OCI-LY1 (cell line): ENCODE results near the gene CRHR1.

ENCODE experiments used
- H2AFZ ChIP-seq: fragments of 200-600 bp; sonication (generic), shearing (Covaris generic); 2 replicates; pipeline ENCODE4 v1.6.0; 2014; ENCODE audit warnings: antibody characterized with exemption, mild to moderate bottlenecking, low read length
- H3F3A ChIP-seq: fragments of 200-600 bp; sonication (generic), shearing (Covaris generic); 2 replicates; pipeline ENCODE4 v1.6.0; 2014; ENCODE audit warnings: mild to moderate bottlenecking, antibody characterized with exemption, low read length, moderate library complexity; ENCODE audit not compliant: insufficient read depth
- H3K27ac ChIP-seq: fragments of 200-600 bp; sonication (generic); 2 replicates; pipeline ENCODE4 v1.5.1; 2014; ENCODE audit warnings: low read length, mixed run types, mild to moderate bottlenecking, low read depth; ENCODE audit not compliant: poor library complexity, severe bottlenecking
- H3K27me3 ChIP-seq: fragments of 200-600 bp; sonication (generic); 2 replicates; pipeline ENCODE4 v1.6.0; 2014; ENCODE audit warnings: antibody characterized with exemption, mild to moderate bottlenecking, low read length, moderate library complexity; ENCODE audit not compliant: insufficient read depth
- H3K36me3 ChIP-seq: fragments of 200-600 bp; sonication (generic); 2 replicates; pipeline ENCODE4 v1.6.1; 2014; ENCODE audit warnings: mild to moderate bottlenecking, antibody characterized with exemption, low read length, moderate library complexity, mixed read lengths; ENCODE audit not compliant: insufficient read depth
- H3K4me1 ChIP-seq: fragments of 200-600 bp; sonication (generic); 2 replicates; pipeline ENCODE4 v1.5.1; 2014; ENCODE audit warnings: mild to moderate bottlenecking, low read length, moderate library complexity; ENCODE audit not compliant: insufficient read depth, severe bottlenecking
- H3K4me2 ChIP-seq: fragments of 200-600 bp; sonication (generic), shearing (Covaris generic); 2 replicates; pipeline ENCODE4 v1.6.1; 2014; ENCODE audit warnings: low read length
- H3K4me3 ChIP-seq: fragments of 200-600 bp; sonication (generic); 2 replicates; pipeline ENCODE4 v1.5.1; 2014; ENCODE audit warnings: low read length, low read depth, mild to moderate bottlenecking, mixed read lengths; ENCODE audit not compliant: poor library complexity, severe bottlenecking
- H3K79me2 ChIP-seq: fragments of 200-600 bp; shearing (Covaris generic); 2 replicates; pipeline ENCODE4 v1.6.1; 2016; ENCODE audit warnings: mixed run types, low read length, mixed read lengths; ENCODE audit not compliant: insufficient read depth
- H3K9ac ChIP-seq: fragments of 200-600 bp; sonication (generic), shearing (Covaris generic); 2 replicates; pipeline ENCODE4 v1.6.1; 2014; ENCODE audit warnings: mild to moderate bottlenecking, low read length, mixed read lengths
- H3K9me2 ChIP-seq: fragments of 200-600 bp; sonication (generic), shearing (Covaris generic); 2 replicates; pipeline ENCODE4 v1.6.1; 2014; ENCODE audit warnings: low read depth, mild to moderate bottlenecking, low read length, mixed read lengths
- H3K9me3 ChIP-seq: fragments of 200-600 bp; shearing (Covaris generic); 2 replicates; pipeline ENCODE4 v1.6.1; 2014; ENCODE audit warnings: low read length, mixed read lengths
- H4K20me1 ChIP-seq: fragments of 200-600 bp; sonication (generic), shearing (Covaris generic); 2 replicates; pipeline ENCODE4 v1.6.0; 2016; ENCODE audit warnings: mild to moderate bottlenecking, low read length; ENCODE audit not compliant: insufficient read depth
- CTCF ChIP-seq: fragments of 200-600 bp; sonication (generic), shearing (Covaris generic); IDR thresholded peaks from 2 replicates; pipeline ENCODE4 v1.5.1; 2017; ENCODE audit warnings: mild to moderate bottlenecking, antibody characterized with exemption, low read length, moderate library complexity, mixed read lengths
- EZH2 ChIP-seq: fragments of 200-600 bp; sonication (generic), shearing (Covaris generic); IDR thresholded peaks from 2 replicates; pipeline ENCODE4 v1.8.0; 2017; ENCODE audit warnings: borderline replicate concordance, mixed run types, mild to moderate bottlenecking, antibody characterized with exemption, low read length, moderate library complexity, mixed read lengths

CRHR1 gene

DNA sequence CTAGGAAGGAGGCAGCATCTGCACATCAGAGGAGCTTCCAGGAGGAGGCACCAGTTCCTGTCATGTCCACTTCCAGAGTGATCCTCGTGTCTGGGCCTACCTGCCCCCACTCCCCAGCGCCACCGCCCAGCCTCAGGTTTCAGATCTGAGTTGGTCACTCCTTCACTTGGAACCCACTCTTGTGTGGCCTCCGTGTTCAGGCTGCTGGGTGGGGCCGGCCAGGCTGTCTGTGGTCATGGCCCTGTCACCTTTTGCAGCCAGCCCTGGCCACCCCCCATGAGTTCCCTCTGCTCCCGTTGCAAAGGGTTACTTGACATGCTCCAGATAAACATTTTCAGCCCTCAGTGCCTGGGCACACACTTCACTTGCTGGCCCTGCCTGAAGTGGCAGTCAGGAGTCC lies 33.9 kb downstream of the CRHR1 start:
- Histone ChIP-seq H3K4me3 (no peak overlapping the region), H3F3A (no peaks in the 10 kb centered on the region), H2AFZ (no peak overlapping the region), H3K27me3 (no peaks in the 10 kb centered on the region; the same call in 1 of the 2 replicates), H3K79me2 (no peaks in the 10 kb centered on the region), H3K4me2 (no peak overlapping the region), H3K9me2 (no peaks in the 10 kb centered on the region), H3K36me3 (no peaks in the 10 kb centered on the region), H4K20me1 (no peaks in the 10 kb centered on the region), H3K9me3 (no peaks in the 10 kb centered on the region), H3K27ac (no peak overlapping the region), H3K4me1 (no peaks in the 10 kb centered on the region), H3K9ac (no peak overlapping the region)
- TF ChIP-seq EZH2 (no peak), CTCF (no peak)

- Histone ChIP-seq H2AFZ (no peak overlapping the region), H3K79me2 (no peaks in the 10 kb centered on the region), H3K36me3 (no peaks in the 10 kb centered on the region), H3F3A (no peaks in the 10 kb centered on the region), H3K27ac (no peak overlapping the region), H3K4me3 (no peak overlapping the region), H3K27me3 (no peaks in the 10 kb centered on the region; the same call in 1 of the 2 replicates), H3K9me3 (no peaks in the 10 kb centered on the region), H3K4me1 (no peaks in the 10 kb centered on the region), H3K9ac (no peak overlapping the region), H3K9me2 (no peaks in the 10 kb centered on the region), H4K20me1 (no peaks in the 10 kb centered on the region), H3K4me2 (no peak overlapping the region)
- TF ChIP-seq EZH2 (no peak), CTCF (no peak)
Measured at GRCh38 chr17:45818699-45819098, 34.6 kb downstream of the CRHR1 start.

- Histone ChIP-seq H3K9me3 (no peaks in the 10 kb centered on the region), H3K79me2 (no peaks in the 10 kb centered on the region), H3F3A (no peaks in the 10 kb centered on the region), H3K4me3 (no peak overlapping the region), H3K27ac (no peak overlapping the region), H3K4me2 (no peak overlapping the region), H3K9ac (no peak overlapping the region), H3K27me3 (no peaks in the 10 kb centered on the region; the same call in 1 of the 2 replicates), H3K9me2 (no peaks in the 10 kb centered on the region), H4K20me1 (no peaks in the 10 kb centered on the region), H2AFZ (no peak overlapping the region), H3K36me3 (no peaks in the 10 kb centered on the region), H3K4me1 (no peaks in the 10 kb centered on the region)
- TF ChIP-seq EZH2 (no peak), CTCF (no peak)
Measured at GRCh38 chr17:45819632-45820031, 35.5 kb downstream of the CRHR1 start.
